Stimulated activated CD4-positive, alpha-beta T cell treated with anti-CD3 and anti-CD28 coated beads, TNF-alpha, amount 100 ng/mL, for 48 hours (primary cell): Measurements from ENCODE around the gene PRR7.

Experiments used
- DNase-seq, 3 donors: peaks; one replicate each; pipeline ENCODE4 v3.0.0-alpha.2; 2020; ENCODE audit warnings: low read depth in 3 of 3

The PRR7 gene

DNA sequence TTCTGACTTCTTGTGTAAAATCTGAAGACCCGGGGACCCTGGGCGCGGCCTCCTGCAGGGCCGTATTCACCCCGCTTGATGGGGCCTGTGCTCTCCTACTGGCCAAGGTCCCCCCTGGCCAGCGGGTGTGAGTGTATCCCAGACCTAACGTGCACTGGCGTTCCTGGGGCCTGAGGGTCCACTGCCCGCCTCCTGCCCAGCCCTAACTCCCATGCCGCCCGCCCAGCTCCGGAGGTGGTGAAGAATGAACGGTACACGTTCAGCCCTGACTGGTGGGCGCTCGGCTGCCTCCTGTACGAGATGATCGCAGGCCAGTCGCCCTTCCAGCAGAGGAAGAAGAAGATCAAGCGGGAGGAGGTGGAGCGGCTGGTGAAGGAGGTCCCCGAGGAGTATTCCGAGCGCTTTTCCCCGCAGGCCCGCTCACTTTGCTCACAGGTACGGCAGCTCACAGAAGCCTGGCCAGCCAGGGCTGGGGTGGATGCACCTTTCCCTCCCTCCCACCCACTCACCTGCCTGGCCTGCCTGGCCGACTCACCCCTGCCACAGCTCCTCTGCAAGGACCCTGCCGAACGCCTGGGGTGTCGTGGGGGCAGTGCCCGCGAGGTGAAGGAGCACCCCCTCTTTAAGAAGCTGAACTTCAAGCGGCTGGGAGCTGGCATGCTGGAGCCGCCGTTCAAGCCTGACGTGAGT is 10.6 kb upstream of the PRR7 start:
- DNase-seq = no peak

DNA sequence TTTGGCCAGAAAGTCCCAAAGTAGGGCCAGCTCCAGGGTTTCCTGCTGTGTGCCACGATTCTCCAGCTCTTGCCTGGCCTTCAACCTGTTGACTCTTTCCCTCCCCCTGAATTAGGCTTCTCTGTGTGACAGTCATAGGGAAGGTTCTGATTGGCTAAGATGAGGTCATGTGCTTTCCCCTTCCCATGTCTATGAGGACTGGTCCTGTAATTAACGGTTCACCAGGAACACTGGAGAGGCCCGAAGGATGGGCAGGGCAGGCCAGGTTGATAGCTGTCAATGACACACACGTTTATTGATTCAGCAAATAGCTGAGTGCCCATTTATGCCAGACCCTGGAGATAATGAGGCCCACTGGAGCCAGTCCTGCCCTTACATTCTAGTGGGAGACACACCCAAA is 9.0 kb upstream of the PRR7 start:
- no peak for DNase-seq

- DNase-seq = no peak
Measured at GRCh38 chr5:177438468-177438867, 8.1 kb upstream of the PRR7 start.

DNA sequence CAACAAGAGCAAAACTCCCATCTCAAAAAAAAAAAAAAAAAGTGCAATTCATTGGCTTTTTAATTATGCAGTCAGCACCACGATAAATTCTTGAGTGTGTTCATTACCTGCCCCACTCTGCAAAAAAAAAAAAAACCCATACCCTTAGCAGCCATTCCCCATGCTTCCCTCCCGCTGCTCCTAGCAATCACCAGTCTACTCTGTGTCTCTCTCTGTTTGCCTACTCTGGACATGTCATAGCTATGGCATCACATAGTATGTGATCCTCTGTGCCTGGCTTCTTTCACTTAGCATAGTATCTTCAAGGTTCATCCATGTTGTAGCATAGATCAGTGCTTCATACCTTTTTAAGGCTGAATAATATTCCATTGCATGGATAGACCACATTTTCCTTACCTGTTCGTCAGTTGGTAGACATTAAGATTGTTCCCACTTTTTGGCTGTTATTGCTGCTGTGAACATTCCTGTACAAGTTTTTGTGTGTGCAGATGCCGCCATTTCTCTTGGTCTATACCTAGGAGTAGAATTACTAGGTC is 7.0 kb upstream of the PRR7 start:
- DNase-seq = no peak

GRCh38 chr5:177440211-177440989 is 6.2 kb upstream of the PRR7 start:
- no peak for DNase-seq

DNA sequence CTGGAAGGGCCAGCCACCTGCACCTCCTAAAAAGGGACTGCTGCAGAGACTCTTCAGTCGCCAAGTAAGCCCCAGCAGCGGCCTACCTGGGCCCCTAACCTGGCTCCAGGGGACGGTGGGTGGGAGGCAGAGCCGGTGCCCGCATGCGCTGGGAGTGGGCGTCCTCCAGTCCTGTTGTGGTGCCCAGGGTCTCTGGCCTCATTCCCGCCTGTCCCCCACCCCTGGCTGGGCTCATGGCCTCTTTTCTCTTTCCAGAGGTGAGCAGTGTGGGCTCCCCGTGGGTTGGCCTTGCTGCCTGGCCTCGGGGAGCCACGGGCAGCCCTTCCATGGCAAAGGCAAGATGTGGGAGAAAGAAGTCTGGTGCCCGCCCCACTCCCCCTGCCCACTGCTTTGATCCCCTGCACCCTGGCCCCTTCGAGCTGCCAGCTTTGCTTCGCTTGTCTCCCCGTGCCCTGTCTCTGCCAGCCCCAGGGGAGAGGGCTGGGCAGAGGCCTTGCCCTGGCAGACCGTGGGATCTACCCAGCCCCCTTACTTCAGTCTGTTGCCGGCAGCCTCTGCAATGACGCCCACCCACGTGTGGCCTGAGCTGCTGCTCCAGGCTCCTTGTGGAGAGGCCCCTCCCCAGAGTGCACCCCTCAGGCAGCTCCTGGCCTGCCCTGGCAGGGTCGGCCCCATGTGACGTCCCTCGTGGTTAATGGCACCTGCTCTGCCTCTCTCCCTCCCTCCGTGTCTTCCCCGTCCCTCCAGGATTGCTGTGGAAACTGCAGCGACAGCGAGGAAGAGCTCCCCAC is 5.4 kb upstream of the PRR7 start:
- no peak for DNase-seq

- no peak for DNase-seq
Measured at GRCh38 chr5:177442066-177442826, 4.4 kb upstream of the PRR7 start.

GRCh38 chr5:177443144-177443983 is 3.2 kb upstream of the PRR7 start:
- DNase-seq = no peak

GRCh38 chr5:177444106-177445051 is 2.2 kb upstream of the PRR7 start:
- DNase-seq = no peak

DNA sequence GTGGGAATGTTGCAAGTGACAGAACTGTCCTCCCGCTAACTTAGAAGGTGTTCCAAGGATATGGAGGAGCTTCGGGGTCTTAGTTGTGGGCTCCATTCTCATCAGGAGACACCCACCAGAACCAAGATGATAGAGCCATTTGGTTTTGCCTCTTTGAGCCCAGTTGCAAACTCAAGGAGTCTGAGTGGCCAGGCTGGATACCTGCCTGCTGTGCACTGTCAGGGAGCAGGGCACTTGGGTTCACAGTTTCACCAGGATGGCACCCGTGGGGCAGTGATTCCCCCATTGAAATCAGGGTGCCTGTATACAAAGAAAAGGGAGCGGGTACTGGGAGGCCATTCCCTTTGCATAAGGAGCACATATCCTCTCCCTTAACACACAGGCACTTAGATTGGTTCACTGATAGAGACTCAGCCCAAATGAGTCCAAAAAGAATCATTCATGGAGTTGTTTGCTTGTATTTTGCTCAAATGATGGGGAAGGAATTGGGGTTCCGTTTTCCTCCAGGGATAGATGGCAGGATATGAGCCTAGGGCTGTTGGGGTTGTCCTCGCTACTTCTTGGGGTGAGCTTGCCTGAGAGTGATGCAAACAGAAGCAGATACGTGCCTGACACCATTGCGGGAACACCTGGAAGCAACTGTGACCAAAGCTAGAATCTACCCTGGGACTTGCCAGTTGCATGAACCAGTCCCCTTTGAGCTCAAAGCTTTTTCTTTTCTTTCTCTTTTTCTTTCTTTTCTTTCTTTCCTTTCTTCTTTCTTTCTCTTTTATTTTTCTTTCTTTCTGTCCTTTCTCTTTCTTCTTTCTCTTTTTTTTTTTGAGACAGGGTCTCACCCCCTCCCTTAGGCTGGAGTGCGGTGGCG is 1.3 kb upstream of the PRR7 start:
- no peak for DNase-seq

GRCh38 chr5:177445917-177446199 is 756 bp upstream of the PRR7 start:
- no peak for DNase-seq

GRCh38 chr5:177447066-177447610 is 524 bp downstream of the PRR7 start:
- no peak for DNase-seq

DNA sequence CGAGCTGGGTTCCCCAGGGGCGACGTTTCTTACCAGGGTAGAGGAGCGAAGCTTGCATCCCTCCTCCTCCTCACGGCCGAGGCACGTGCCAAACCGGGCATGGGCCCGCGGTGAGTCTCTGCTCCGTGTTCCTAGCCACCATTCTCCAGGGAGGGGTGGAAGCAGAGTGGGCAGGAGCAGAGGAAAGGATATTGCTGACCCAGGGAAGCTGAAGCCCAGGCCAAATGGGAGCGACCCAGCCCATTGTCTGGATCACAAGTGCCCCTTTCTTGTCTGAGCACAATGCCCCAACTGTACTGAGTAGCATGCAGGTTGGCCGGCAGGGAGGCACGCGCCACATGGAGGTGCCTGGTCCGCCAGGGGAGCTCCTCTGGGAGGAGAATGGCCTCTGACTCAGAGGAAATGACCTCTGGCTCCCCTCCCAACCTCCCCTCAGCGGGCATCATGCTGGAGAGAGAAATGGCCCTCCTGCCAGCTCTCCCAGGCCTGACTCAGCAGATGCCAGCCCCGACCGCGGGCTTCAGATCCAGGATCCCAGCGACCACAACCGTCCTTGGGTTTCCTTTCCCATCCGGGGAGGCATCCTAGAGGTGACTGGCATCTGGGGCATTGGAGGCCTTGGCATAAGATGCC is 1.1 kb downstream of the PRR7 start:
- DNase-seq = no peak

DNA sequence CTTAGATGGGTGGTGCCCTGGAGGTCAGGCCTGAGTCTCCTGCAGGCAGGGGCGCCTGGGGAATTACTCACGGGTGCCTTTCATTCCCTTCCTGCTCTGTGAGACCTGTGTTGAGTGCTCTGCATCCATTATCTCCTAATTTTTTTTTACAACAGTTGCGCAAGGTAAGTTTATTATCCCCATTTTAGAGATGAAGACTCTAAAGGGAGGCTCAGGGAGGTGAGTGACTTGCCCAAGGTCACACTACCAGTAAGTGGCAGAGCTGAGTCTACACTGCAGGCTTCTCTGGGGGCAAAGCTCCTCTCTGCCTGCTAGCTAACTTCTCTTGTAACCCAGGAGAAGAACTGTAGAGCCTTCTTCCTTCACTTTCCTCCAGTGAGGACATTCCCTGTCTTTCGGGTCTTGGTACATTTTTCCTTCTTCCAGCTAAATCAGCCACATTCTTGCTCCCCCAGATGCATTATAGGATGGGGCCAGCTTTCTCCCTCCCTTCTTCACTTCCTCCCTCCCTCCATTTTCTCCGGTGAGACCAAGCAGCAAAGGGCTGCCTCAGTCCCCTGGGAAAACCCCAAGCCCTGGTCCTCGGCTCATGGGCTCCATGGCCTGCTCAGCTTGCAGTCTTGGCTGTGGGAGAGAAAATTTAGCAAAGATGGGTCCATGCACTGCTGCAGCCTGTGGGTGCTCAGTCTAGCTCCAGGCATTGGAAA is 1.8 kb downstream of the PRR7 start:
- no peak for DNase-seq

- DNase-seq = no peak
Measured at GRCh38 chr5:177449140-177450061, 2.8 kb downstream of the PRR7 start.
